Measurements from ENCODE around the gene BLTP1.

Gene BLTP1

GRCh38 chr4:122172266-122172665, 20.1 kb downstream of the BLTP1 start:
- DNase-seq (ENCODE audit: low read depth): no peak

GRCh38 chr4:122178961-122179360, 26.8 kb downstream of the BLTP1 start:
- DNase-seq (ENCODE audit: low read depth): no peak

- no peak for DNase-seq (ENCODE audit: low read depth)
Measured at GRCh38 chr4:122195718-122196117, 43.6 kb downstream of the BLTP1 start.
